GM12878 (cell line): ENCODE measurements around the gene CSF1R.

Experiments used
- EGR1 ChIP-seq, 2 experiments: IDR thresholded peaks; 1 replicate in 1 of 2; 2 replicates in 1 of 2; pipeline ENCODE4 v1.6.1; 2011 to 2012; ENCODE audit warnings: low read depth in 2 of 2, low read length in 2 of 2, borderline replicate concordance in 1 of 2, mild to moderate bottlenecking in 1 of 2, moderate library complexity in 1 of 2
- MAX ChIP-seq: IDR thresholded peaks from 2 replicates; pipeline ENCODE4 v1.6.1; 2012; ENCODE audit warnings: low read depth, low read length, improper control_type of control experiment
- MEF2B ChIP-seq: fragments of 450-650 bp; IDR thresholded peaks from 2 replicates; pipeline ENCODE4 v1.6.1; 2018; ENCODE audit warnings: mild to moderate bottlenecking, moderate library complexity; ENCODE audit not compliant: partially characterized antibody, poor library complexity, severe bottlenecking
- POLR2A ChIP-seq: IDR thresholded peaks from 2 replicates; pipeline ENCODE4 v1.6.1; 2011; ENCODE audit warnings: low read depth, mild to moderate bottlenecking, low read length
- RAD21 ChIP-seq: IDR thresholded peaks from 2 replicates; pipeline ENCODE4 v1.6.1; 2011; ENCODE audit warnings: mild to moderate bottlenecking, low read depth, low read length, moderate library complexity; ENCODE audit not compliant: insufficient read depth

- no peak for TF ChIP-seq POLR2A
- no peak for TF ChIP-seq EGR1 (IDR thresholded peaks at IDR 0.05; ENCODE audit: borderline replicate concordance in 1 of 2, low read depth in 2 of 2, low read length in 2 of 2)
- no peak for TF ChIP-seq RAD21
- no peak for TF ChIP-seq MEF2B
- TF ChIP-seq MAX: no peak
Observed at GRCh38 chr5:150077996-150078801, 8.2 kb downstream of the CSF1R start.
